B cell (primary cell): ENCODE data around the gene SCN3B.

Source experiments
- CTCF ChIP-seq: fragments of 200-600 bp; IDR thresholded peaks from one replicate; pipeline ENCODE4 v1.8.0; 2022; ENCODE audit warnings: antibody characterized with exemption, mild to moderate bottlenecking
- EZH2 ChIP-seq: IDR thresholded peaks from 2 replicates; pipeline ENCODE4 v1.6.1; 2012; ENCODE audit warnings: borderline replicate concordance, low read depth, mild to moderate bottlenecking, moderate library complexity, low read length; ENCODE audit not compliant: insufficient read depth, poor library complexity, severe bottlenecking

GRCh38 chr11:123653827-123654565, 428 bp downstream of the SCN3B start:
- TF ChIP-seq CTCF (no peak), EZH2 (no peak)
